Lung (tissue), 12 donors: Measurements from ENCODE around the gene CD8A. TPM values are rescaled to one million over a fixed set of nuclear protein-coding genes. Genes with fewer than 3 reads are reported as not detected.

Source experiments
- ATAC-seq: fragments of 200-7000 bp; cut with Tn5 transposase; one replicate; pipeline ENCODE4 v1.9.1; 2020; ENCODE audit warnings: moderate number of reproducible peaks; ENCODE audit not compliant: insufficient read depth, low FRiP score
- DNase-seq, 3 donors: peaks; one replicate each; pipeline ENCODE4 v3.0.0-alpha.2; 2013 to 2017
- H3K27ac ChIP-seq, 2 donors: one replicate each; pipeline ENCODE4 v1.5.1; 2013; ENCODE audit warnings: mild to moderate bottlenecking in 2 of 2, moderate library complexity in 2 of 2, control low read depth in 1 of 2, inconsistent platforms in 1 of 2, low read depth in 1 of 2, low read length in 1 of 2
- H3K27me3 ChIP-seq, 3 donors: one replicate each; pipeline ENCODE4 v1.5.1; 2013; ENCODE audit warnings: low read length in 2 of 3; ENCODE audit not compliant: control insufficient read depth in 3 of 3, insufficient read depth in 3 of 3
- H3K36me3 ChIP-seq, 4 donors: one replicate each; pipeline ENCODE4 v1.5.1; 2013; ENCODE audit warnings: low read length in 4 of 4, mild to moderate bottlenecking in 1 of 4, moderate library complexity in 1 of 4; ENCODE audit not compliant: control insufficient read depth in 4 of 4, insufficient read depth in 4 of 4
- H3K4me1 ChIP-seq, 5 donors: one replicate each; pipeline ENCODE4 v1.5.1; 2013; ENCODE audit warnings: low read length in 5 of 5, mild to moderate bottlenecking in 2 of 5, moderate library complexity in 1 of 5; ENCODE audit not compliant: control insufficient read depth in 5 of 5, insufficient read depth in 5 of 5
- H3K4me3 ChIP-seq: one replicate; pipeline ENCODE4 v1.5.1; 2013; ENCODE audit warnings: mild to moderate bottlenecking, control low read depth, moderate library complexity
- H3K9ac ChIP-seq, 2 donors: one replicate each; pipeline ENCODE4 v1.5.1; 2013; ENCODE audit warnings: low read length in 2 of 2, control low read depth in 1 of 2; ENCODE audit not compliant: insufficient read depth in 1 of 2
- H3K9me3 ChIP-seq, 4 donors: one replicate each; pipeline ENCODE4 v1.5.1; 2013; ENCODE audit warnings: low read length in 3 of 4, mild to moderate bottlenecking in 1 of 4, moderate library complexity in 1 of 4; ENCODE audit not compliant: control insufficient read depth in 4 of 4, insufficient read depth in 3 of 4
- CTCF ChIP-seq: IDR thresholded peaks from 2 replicates; pipeline ENCODE4 v1.5.1; 2012; ENCODE audit warnings: mild to moderate bottlenecking; ENCODE audit errors: control extremely low read depth, extremely low read depth
- WGBS, 2 donors: extraction: QIAGEN DNeasy Blood & Tissue Kit; methylation state at CpG; one replicate each; pipeline ENCODE4 v1.1.7; 2013; 5-methylcytosine and 5-hydroxymethylcytosine counted together
- polyA plus RNA-seq, 2 donors: library from polyadenylated mRNA; stranded (reverse); fragments of 200-250 nt; gene quantifications; one replicate each; pipeline ENCODE4 v1.2.1, GENCODE V29; 2013
- total RNA-seq, 2 donors: library from RNA; depleted of rRNA in 1 of 2; stranded (reverse); fragments of >200 nt in 1 of 2; gene quantifications; one replicate each; pipeline ENCODE4 v1.2.1, GENCODE V29; 2014 to 2021
- donor health status: control.
- donor health status: control.
- donor health status: Bipolar disorder and iron deficiency.
- donor health status: healthy.
- donor health status: DM: yes; HTN: yes; CAD: no.

The CD8A gene
- total and polyA plus RNA-seq, 4 donors = 1.1 to 3.7 (median 3.0) TPM

- H3K27me3 ChIP-seq = peaks cover 0 to 7% (median 0%) of the 10 kb centered on the region in 3 donors
- no peak overlapping the region for H3K27ac ChIP-seq
- 85 to 90% methylated on average over 2 of the region's 2 CpGs for WGBS, 2 donors
- no peak for TF ChIP-seq CTCF
- peaks cover 0 to 14% (median 3%) of the 10 kb centered on the region in 4 donors for H3K9me3 ChIP-seq
- H3K4me3 ChIP-seq = no peak overlapping the region
- DNase-seq (no peak), ATAC-seq (no peak)
- H3K9ac ChIP-seq = no peak overlapping the region
- no peaks in the 10 kb centered on the region for H3K36me3 ChIP-seq
- no peaks in the 10 kb centered on the region for H3K4me1 ChIP-seq
Observed at GRCh38 chr2:86818957-86819356, 28.2 kb upstream of the CD8A start.

- Histone ChIP-seq H3K27ac (no peak overlapping the region), H3K4me3 (no peak overlapping the region), H3K36me3 (no peaks in the 10 kb centered on the region), H3K4me1 (no peaks in the 10 kb centered on the region), H3K27me3 (peaks cover 0 to 7% (median 0%) of the 10 kb centered on the region in 3 donors), H3K9ac (no peak overlapping the region), H3K9me3 (peaks cover 0 to 8% (median 3%) of the 10 kb centered on the region in 4 donors)
- ATAC-seq = no peak
- no peak for TF ChIP-seq CTCF
- DNase-seq = no peak
- 95% methylated on average over 4 of the region's 4 CpGs for WGBS, 2 donors
Observed at GRCh38 chr2:86818114-86818801, 27.5 kb upstream of the CD8A start.

- no peaks in the 10 kb centered on the region for H3K4me1 ChIP-seq
- DNase-seq (no peak), ATAC-seq (no peak)
- H3K4me3 ChIP-seq = no peak overlapping the region
- H3K36me3 ChIP-seq = no peaks in the 10 kb centered on the region
- WGBS, 2 donors = 53 to 78% methylated on average over 1 of the region's 1 CpG
- H3K9me3 ChIP-seq = no peaks in the 10 kb centered on the region
- no peak for TF ChIP-seq CTCF
- peaks cover 0 to 11% (median 5%) of the 10 kb centered on the region in 3 donors for H3K27me3 ChIP-seq
- H3K9ac ChIP-seq = no peak overlapping the region
- H3K27ac ChIP-seq = no peak overlapping the region
Observed at GRCh38 chr2:86815611-86816010, 24.9 kb upstream of the CD8A start.
